Measurements from ENCODE around the gene CEP41.

The CEP41 gene

GRCh38 chr7:130433301-130433700 lies 7.5 kb downstream of the CEP41 start:
- no peak overlapping the region for H3K27ac ChIP-seq (ENCODE audit: low read length)

GRCh38 chr7:130432886-130433285 lies 7.9 kb downstream of the CEP41 start:
- H3K4me3 ChIP-seq (ENCODE audit: low read length in 2 of 2), result no peak overlapping the region

More at GRCh38 chr7:130433301-130433700, 7.5 kb downstream of the CEP41 start:
- H3K27me3 ChIP-seq (ENCODE audit: control insufficient read depth in 1 of 2, insufficient read depth in 2 of 2, low read length in 2 of 2), result no peaks in the 10 kb centered on the region
- no peak overlapping the region for H3K9ac ChIP-seq (ENCODE audit: low read length in 2 of 2)
- peaks cover 6% of the 10 kb centered on the region for H3K4me1 ChIP-seq (ENCODE audit: control insufficient read depth, insufficient read depth, low read length)
- H3K9me3 ChIP-seq (ENCODE audit: control insufficient read depth in 2 of 2, low read length in 2 of 2), result no peaks in the 10 kb centered on the region
- H3K36me3 ChIP-seq (ENCODE audit: control insufficient read depth in 2 of 2, insufficient read depth in 2 of 2, low read length in 2 of 2), result no peaks in the 10 kb centered on the region
- no peak overlapping the region for H3K4me3 ChIP-seq (ENCODE audit: low read length in 2 of 2)

GRCh38 chr7:130430841-130431666 lies 9.8 kb downstream of the CEP41 start:
- Histone ChIP-seq H3K4me3 (ENCODE audit: low read length in 2 of 2) (peak overlapping the region in 1 of 2 donors; percentile 16), H3K4me1 (ENCODE audit: control insufficient read depth, insufficient read depth, low read length) (peaks cover 6% of the 10 kb centered on the region), H3K9me3 (ENCODE audit: control insufficient read depth in 2 of 2, low read length in 2 of 2) (no peaks in the 10 kb centered on the region), H3K36me3 (ENCODE audit: control insufficient read depth in 2 of 2, insufficient read depth in 2 of 2, low read length in 2 of 2) (no peaks in the 10 kb centered on the region), H3K9ac (ENCODE audit: low read length in 2 of 2) (no peak overlapping the region), H3K27me3 (ENCODE audit: control insufficient read depth in 1 of 2, insufficient read depth in 2 of 2, low read length in 2 of 2) (no peaks in the 10 kb centered on the region), H3K27ac (ENCODE audit: low read length) (no peak overlapping the region)

More at GRCh38 chr7:130432886-130433285, 7.9 kb downstream of the CEP41 start:
- Histone ChIP-seq H3K27me3 (ENCODE audit: control insufficient read depth in 1 of 2, insufficient read depth in 2 of 2, low read length in 2 of 2) (no peaks in the 10 kb centered on the region), H3K9me3 (ENCODE audit: control insufficient read depth in 2 of 2, low read length in 2 of 2) (no peaks in the 10 kb centered on the region), H3K9ac (ENCODE audit: low read length in 2 of 2) (no peak overlapping the region), H3K4me1 (ENCODE audit: control insufficient read depth, insufficient read depth, low read length) (peaks cover 6% of the 10 kb centered on the region), H3K27ac (ENCODE audit: low read length) (no peak overlapping the region), H3K36me3 (ENCODE audit: control insufficient read depth in 2 of 2, insufficient read depth in 2 of 2, low read length in 2 of 2) (no peaks in the 10 kb centered on the region)

- Histone ChIP-seq H3K36me3 (ENCODE audit: control insufficient read depth in 2 of 2, insufficient read depth in 2 of 2, low read length in 2 of 2) (no peaks in the 10 kb centered on the region), H3K9me3 (ENCODE audit: control insufficient read depth in 2 of 2, low read length in 2 of 2) (no peaks in the 10 kb centered on the region), H3K27me3 (ENCODE audit: control insufficient read depth in 1 of 2, insufficient read depth in 2 of 2, low read length in 2 of 2) (no peaks in the 10 kb centered on the region), H3K9ac (ENCODE audit: low read length in 2 of 2) (no peak overlapping the region), H3K4me1 (ENCODE audit: control insufficient read depth, insufficient read depth, low read length) (peaks cover 6% of the 10 kb centered on the region), H3K27ac (ENCODE audit: low read length) (no peak overlapping the region), H3K4me3 (ENCODE audit: low read length in 2 of 2) (no peak overlapping the region)
Observed at GRCh38 chr7:130430115-130430514, 10.7 kb downstream of the CEP41 start.

- no peak overlapping the region for H3K4me3 ChIP-seq (ENCODE audit: low read length in 2 of 2)
- H3K9me3 ChIP-seq (ENCODE audit: control insufficient read depth in 2 of 2, low read length in 2 of 2), result no peaks in the 10 kb centered on the region
- H3K36me3 ChIP-seq (ENCODE audit: control insufficient read depth in 2 of 2, insufficient read depth in 2 of 2, low read length in 2 of 2), result no peaks in the 10 kb centered on the region
- H3K4me1 ChIP-seq (ENCODE audit: control insufficient read depth, insufficient read depth, low read length), result peaks cover 6% of the 10 kb centered on the region
- no peaks in the 10 kb centered on the region for H3K27me3 ChIP-seq (ENCODE audit: control insufficient read depth in 1 of 2, insufficient read depth in 2 of 2, low read length in 2 of 2)
- H3K9ac ChIP-seq (ENCODE audit: low read length in 2 of 2), result no peak overlapping the region
- H3K27ac ChIP-seq (ENCODE audit: low read length), result no peak overlapping the region
Observed at GRCh38 chr7:130429019-130429418, 11.8 kb downstream of the CEP41 start.

GRCh38 chr7:130426564-130426963 lies 14.3 kb downstream of the CEP41 start:
- H3K36me3 ChIP-seq (ENCODE audit: control insufficient read depth in 2 of 2, insufficient read depth in 2 of 2, low read length in 2 of 2), result no peaks in the 10 kb centered on the region
- no peak overlapping the region for H3K27ac ChIP-seq (ENCODE audit: low read length)
- H3K9me3 ChIP-seq (ENCODE audit: control insufficient read depth in 2 of 2, low read length in 2 of 2), result no peaks in the 10 kb centered on the region

GRCh38 chr7:130425796-130426195 lies 15.0 kb downstream of the CEP41 start:
- no peaks in the 10 kb centered on the region for H3K9me3 ChIP-seq (ENCODE audit: control insufficient read depth in 2 of 2, low read length in 2 of 2)
- peaks cover 4% of the 10 kb centered on the region for H3K4me1 ChIP-seq (ENCODE audit: control insufficient read depth, insufficient read depth, low read length)
- no peak overlapping the region for H3K27ac ChIP-seq (ENCODE audit: low read length)
- H3K36me3 ChIP-seq (ENCODE audit: control insufficient read depth in 2 of 2, insufficient read depth in 2 of 2, low read length in 2 of 2), result no peaks in the 10 kb centered on the region
- no peak overlapping the region for H3K4me3 ChIP-seq (ENCODE audit: low read length in 2 of 2)
- no peaks in the 10 kb centered on the region for H3K27me3 ChIP-seq (ENCODE audit: control insufficient read depth in 1 of 2, insufficient read depth in 2 of 2, low read length in 2 of 2)
- H3K9ac ChIP-seq (ENCODE audit: low read length in 2 of 2), result no peak overlapping the region

More at GRCh38 chr7:130426564-130426963, 14.3 kb downstream of the CEP41 start:
- H3K4me3 ChIP-seq (ENCODE audit: low read length in 2 of 2), result no peak overlapping the region
- peaks cover 4% of the 10 kb centered on the region for H3K4me1 ChIP-seq (ENCODE audit: control insufficient read depth, insufficient read depth, low read length)
- H3K9ac ChIP-seq (ENCODE audit: low read length in 2 of 2), result no peak overlapping the region
- no peaks in the 10 kb centered on the region for H3K27me3 ChIP-seq (ENCODE audit: control insufficient read depth in 1 of 2, insufficient read depth in 2 of 2, low read length in 2 of 2)

- H3K4me1 ChIP-seq (ENCODE audit: control insufficient read depth, insufficient read depth, low read length), result no peaks in the 10 kb centered on the region
Observed at GRCh38 chr7:130423501-130424037, 17.2 kb downstream of the CEP41 start.

GRCh38 chr7:130421684-130422083 lies 19.1 kb downstream of the CEP41 start:
- H3K4me3 ChIP-seq (ENCODE audit: low read length in 2 of 2), result no peak overlapping the region
- H3K9ac ChIP-seq (ENCODE audit: low read length in 2 of 2), result no peak overlapping the region
- H3K9me3 ChIP-seq (ENCODE audit: control insufficient read depth in 2 of 2, low read length in 2 of 2), result no peaks in the 10 kb centered on the region
- H3K36me3 ChIP-seq (ENCODE audit: control insufficient read depth in 2 of 2, insufficient read depth in 2 of 2, low read length in 2 of 2), result no peaks in the 10 kb centered on the region
- H3K27me3 ChIP-seq (ENCODE audit: control insufficient read depth in 1 of 2, insufficient read depth in 2 of 2, low read length in 2 of 2), result no peaks in the 10 kb centered on the region
- no peak overlapping the region for H3K27ac ChIP-seq (ENCODE audit: low read length)
- H3K4me1 ChIP-seq (ENCODE audit: control insufficient read depth, insufficient read depth, low read length), result no peaks in the 10 kb centered on the region

More at GRCh38 chr7:130423501-130424037, 17.2 kb downstream of the CEP41 start:
- Histone ChIP-seq H3K27me3 (ENCODE audit: control insufficient read depth in 1 of 2, insufficient read depth in 2 of 2, low read length in 2 of 2) (no peaks in the 10 kb centered on the region), H3K9me3 (ENCODE audit: control insufficient read depth in 2 of 2, low read length in 2 of 2) (no peaks in the 10 kb centered on the region), H3K36me3 (ENCODE audit: control insufficient read depth in 2 of 2, insufficient read depth in 2 of 2, low read length in 2 of 2) (no peaks in the 10 kb centered on the region), H3K27ac (ENCODE audit: low read length) (no peak overlapping the region), H3K9ac (ENCODE audit: low read length in 2 of 2) (no peak overlapping the region), H3K4me3 (ENCODE audit: low read length in 2 of 2) (no peak overlapping the region)

GRCh38 chr7:130420943-130421578 lies 19.8 kb downstream of the CEP41 start:
- Histone ChIP-seq H3K4me3 (ENCODE audit: low read length in 2 of 2) (peak overlapping the region in 1 of 2 donors; percentile 1), H3K36me3 (ENCODE audit: control insufficient read depth in 2 of 2, insufficient read depth in 2 of 2, low read length in 2 of 2) (no peaks in the 10 kb centered on the region), H3K27ac (ENCODE audit: low read length) (no peak overlapping the region), H3K9ac (ENCODE audit: low read length in 2 of 2) (no peak overlapping the region), H3K9me3 (ENCODE audit: control insufficient read depth in 2 of 2, low read length in 2 of 2) (no peaks in the 10 kb centered on the region), H3K4me1 (ENCODE audit: control insufficient read depth, insufficient read depth, low read length) (no peaks in the 10 kb centered on the region), H3K27me3 (ENCODE audit: control insufficient read depth in 1 of 2, insufficient read depth in 2 of 2, low read length in 2 of 2) (no peaks in the 10 kb centered on the region)
